IMR-90 (cell line): ENCODE data around the gene SARS2. TPM values are rescaled to one million over a fixed set of nuclear protein-coding genes. Genes with fewer than 3 reads are reported as not detected.

Source experiments
- ATAC-seq: fragments of 200-7000 bp; cut with Tn5 transposase; 2 replicates; pipeline ENCODE4 v1.9.1; 2020; ENCODE audit warnings: low read depth, mild to moderate bottlenecking, moderate library complexity
- BruUV-seq: library from RNA; stranded (reverse); fragments of 400-500 nt; replicated peaks from 2 replicates; lab custom pipeline; 2021; lab: Mats Ljungman, UMichigan
- CTCF ChIA-PET: fragments of 300-600 bp; formaldehyde crosslinking; extraction: SDS; loops from one replicate; lab custom pipeline; 2021; ENCODE audit warnings: antibody characterized with exemption; lab: Yijun Ruan, JAX
- POLR2A ChIA-PET: fragments of 300-600 bp; sonication (Branson Sonifier 250); formaldehyde crosslinking; loops from one replicate; lab custom pipeline; 2022; ENCODE audit warnings: antibody characterized with exemption; ENCODE audit not compliant: unreplicated experiment; lab: Charles Lee
- DNase-seq: peaks from one replicate; pipeline ENCODE4 v3.0.0; 2013
- H2AFZ ChIP-seq: replicated peaks from 2 replicates; pipeline ENCODE3; 2013; ENCODE audit warnings: low read length, mild to moderate bottlenecking; ENCODE audit not compliant: poor library complexity
- H2AK5ac ChIP-seq: 2 replicates; pipeline ENCODE4 v1.6.1; 2013; ENCODE audit warnings: low read depth, low read length, inconsistent platforms
- H2AK9ac ChIP-seq: replicated peaks from 2 replicates; pipeline ENCODE3; 2013; ENCODE audit warnings: mild to moderate bottlenecking, low read depth, low read length, moderate library complexity; ENCODE audit not compliant: poor library complexity
- H2BK120ac ChIP-seq: 2 replicates; pipeline ENCODE4 v1.6.1; 2013; ENCODE audit warnings: low read depth, low read length, inconsistent platforms
- H2BK15ac ChIP-seq: 3 replicates; pipeline ENCODE4 v1.6.1; 2013; ENCODE audit warnings: low read depth, low read length, inconsistent platforms
- H2BK20ac ChIP-seq: 2 replicates; pipeline ENCODE4 v1.6.1; 2013; ENCODE audit warnings: low read depth, mild to moderate bottlenecking, inconsistent platforms, low read length, moderate library complexity
- H2BK5ac ChIP-seq: 2 replicates; pipeline ENCODE4 v1.6.1; 2013; ENCODE audit warnings: mild to moderate bottlenecking, low read depth, low read length, inconsistent platforms; ENCODE audit not compliant: poor library complexity, severe bottlenecking
- H3K14ac ChIP-seq: replicated peaks from 2 replicates; pipeline ENCODE4 v1.6.1; 2013; ENCODE audit warnings: low read depth, low read length, inconsistent platforms
- H3K18ac ChIP-seq: 2 replicates; pipeline ENCODE4 v1.6.1; 2013; ENCODE audit warnings: low read depth, low read length, control low read depth
- H3K23ac ChIP-seq: 2 replicates; pipeline ENCODE4 v1.6.1; 2013; ENCODE audit warnings: low read depth, low read length, inconsistent platforms
- H3K27ac ChIP-seq: 2 replicates; pipeline ENCODE4 v1.5.1; 2013; ENCODE audit warnings: mild to moderate bottlenecking, control low read depth, low read length; ENCODE audit not compliant: insufficient read depth
- H3K27me3 ChIP-seq: 2 replicates; pipeline ENCODE4 v1.6.1; 2013; ENCODE audit warnings: low read length; ENCODE audit not compliant: control insufficient read depth, insufficient read depth
- H3K36me3 ChIP-seq: 2 replicates; pipeline ENCODE4 v1.6.1; 2013; ENCODE audit warnings: low read length, mixed read lengths; ENCODE audit not compliant: control insufficient read depth, insufficient read depth
- H3K4ac ChIP-seq: 2 replicates; pipeline ENCODE4 v1.6.1; 2013; ENCODE audit warnings: low read depth, low read length, inconsistent platforms
- H3K4me1 ChIP-seq: 2 replicates; pipeline ENCODE4 v1.6.1; 2013; ENCODE audit warnings: low read length, mixed read lengths; ENCODE audit not compliant: control insufficient read depth, insufficient read depth
- H3K4me2 ChIP-seq: 2 replicates; pipeline ENCODE4 v1.6.1; 2013; ENCODE audit warnings: low read depth, mild to moderate bottlenecking, control low read depth, low read length, moderate library complexity
- H3K4me3 ChIP-seq: 2 replicates; pipeline ENCODE4 v1.5.1; 2013; ENCODE audit warnings: low read depth, mild to moderate bottlenecking, control low read depth, low read length, moderate library complexity; ENCODE audit not compliant: insufficient read depth
- H3K56ac ChIP-seq: 2 replicates; pipeline ENCODE4 v1.6.1; 2013; ENCODE audit warnings: low read length, inconsistent platforms; ENCODE audit not compliant: insufficient read depth; ENCODE audit errors: extremely low read depth
- H3K79me1 ChIP-seq, 2 experiments: 2 replicates each; pipeline ENCODE4 v1.6.1; 2013; ENCODE audit warnings: low read length in 2 of 2, inconsistent platforms in 1 of 2, low read depth in 1 of 2
- H3K9ac ChIP-seq: 2 replicates; pipeline ENCODE4 v1.6.1; 2013; ENCODE audit warnings: low read depth, low read length, control low read depth
- H3K9me1 ChIP-seq: 2 replicates; pipeline ENCODE4 v1.6.1; 2013; ENCODE audit warnings: low read length, inconsistent platforms; ENCODE audit not compliant: insufficient read depth
- H3K9me3 ChIP-seq: 2 replicates; pipeline ENCODE4 v1.6.1; 2013; ENCODE audit warnings: low read length; ENCODE audit not compliant: control insufficient read depth, insufficient read depth
- H4K20me1 ChIP-seq: 2 replicates; pipeline ENCODE4 v1.6.1; 2013; ENCODE audit warnings: low read length, inconsistent platforms; ENCODE audit not compliant: insufficient read depth
- H4K5ac ChIP-seq: 2 replicates; pipeline ENCODE4 v1.6.1; 2013; ENCODE audit warnings: mild to moderate bottlenecking, low read depth, low read length, control low read depth
- H4K8ac ChIP-seq, 2 experiments: 2 replicates each; pipeline ENCODE4 v1.6.1; 2013; ENCODE audit warnings: low read depth in 2 of 2, low read length in 2 of 2, control low read depth in 1 of 2, inconsistent platforms in 1 of 2
- H4K91ac ChIP-seq: 2 replicates; pipeline ENCODE4 v1.6.1; 2013; ENCODE audit warnings: low read depth, low read length, inconsistent platforms; ENCODE audit not compliant: insufficient read depth
- CEBPB ChIP-seq: IDR thresholded peaks from 2 replicates; pipeline ENCODE4 v1.6.1; 2012; ENCODE audit warnings: low read depth, low read length, improper control_type of control experiment
- CHD1 ChIP-seq: IDR thresholded peaks from 2 replicates; pipeline ENCODE4 v1.6.1; 2012; ENCODE audit warnings: low read depth, low read length, improper control_type of control experiment
- MAZ ChIP-seq: IDR thresholded peaks from 2 replicates; pipeline ENCODE4 v1.6.1; 2012; ENCODE audit warnings: low read depth, mild to moderate bottlenecking, low read length, improper control_type of control experiment, moderate library complexity, borderline replicate concordance
- RAD21 ChIP-seq: IDR thresholded peaks from 2 replicates; pipeline ENCODE4 v1.6.1; 2012; ENCODE audit warnings: low read length, improper control_type of control experiment
- WGBS, 2 experiments: methylation state at CpG; one replicate each; pipeline versions ENCODE4 v1.1.5 to v1.1.7; 2013; ENCODE audit warnings: missing lambda C conversion rate in 2 of 2; ENCODE audit not compliant: insufficient read length in 1 of 2; ENCODE audit errors: extremely low coverage in 2 of 2; 5-methylcytosine and 5-hydroxymethylcytosine counted together
- dilution Hi-C: fragments of 300-500 bp; cut with HindIII; formaldehyde crosslinking; loops from one replicate; pipeline ENCODE4 v1.14.3; 2018; ENCODE audit warnings: low sequenced_read_pairs; ENCODE audit not compliant: unreplicated experiment
- in situ Hi-C: fragments of 300-500 bp; cut with MboI; formaldehyde crosslinking; loops from 3 replicates; pipeline ENCODE4 v1.14.3; 2019; ENCODE audit warnings: low sequenced_read_pairs, inconsistent platforms, mixed read lengths
- intact Hi-C: fragments of 100-400 bp; cut with micrococcal nuclease; formaldehyde crosslinking; loops from 2 replicates; pipeline ENCODE4 v1.10.0; 2022
- polyA plus RNA-seq, 3 experiments: library from polyadenylated mRNA; depleted of rRNA; stranded (reverse); fragments of >200 nt; gene quantifications; 2 replicates each; pipeline ENCODE4 v1.2.3, GENCODE V29; 2012; ENCODE audit warnings: low replicate concordance in 1 of 3
- total RNA-seq: library from RNA; depleted of rRNA; stranded (reverse); fragments of >200 nt; gene quantifications from 2 replicates; pipeline ENCODE4 v1.2.3, GENCODE V29; 2012

The SARS2 gene
- total and polyA plus RNA-seq, 2 of the 4 experiments (the other 2 are of a cell fraction): 10.8 to 33.4 TPM

DNA sequence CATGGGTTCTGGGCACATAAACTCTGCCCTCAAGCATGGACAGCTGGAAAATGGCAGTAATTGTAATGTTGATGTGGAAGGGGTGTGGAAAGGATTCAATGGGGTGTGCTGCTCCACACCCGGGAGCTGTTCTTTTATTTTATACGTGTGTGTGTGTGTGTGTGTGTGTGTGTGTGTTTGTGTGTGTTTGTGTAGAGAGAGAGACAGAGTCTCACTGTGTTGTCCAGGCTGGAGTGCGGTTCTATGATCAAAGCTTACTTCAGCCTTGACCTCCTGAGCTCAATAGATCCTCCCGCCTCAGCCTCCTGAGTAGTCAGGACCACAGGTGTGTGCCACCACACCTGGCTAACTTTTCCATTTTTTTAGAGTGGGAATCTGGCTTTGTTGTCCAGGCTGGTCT, 3.0 kb upstream of the SARS2 start:
- no peak overlapping the region for H3K18ac ChIP-seq
- H3K4me2 ChIP-seq: no peak overlapping the region
- 100% methylated on average over 1 of the region's 4 CpGs; no CpG with 5 or more reads in 1 of the 2 experiments for WGBS, 2 experiments
- no TSS peak for BruUV-seq
- no peak overlapping the region for H2AFZ ChIP-seq
- in situ Hi-C loops: loop anchor here (25.0 kb wide), 1 partner anchor 521 kb away; the partner anchor contains the start of gene FAM98C
- peaks cover 11% of the 10 kb centered on the region for H3K36me3 ChIP-seq
- no peak for DNase-seq
- no peak overlapping the region for H2BK20ac ChIP-seq
- dilution Hi-C loops: no loop called here
- no peak overlapping the region for H4K91ac ChIP-seq
- CTCF ChIA-PET: interaction anchor here (0.6 kb wide), 1 partner anchor 370 kb away, joined by 5 read pairs; no protein-coding TSS in a partner anchor
- no peak overlapping the region for H2BK5ac ChIP-seq
- H3K79me1 ChIP-seq: peaks cover 29 to 50% of the 10 kb centered on the region in 2 experiments; a peak in 3 of 4 replicates
- H4K20me1 ChIP-seq: no peaks in the 10 kb centered on the region; the same call in 1 of the 2 replicates
- intact Hi-C loops: loop anchor here (5.0 kb wide), 1 partner anchor 286 kb away; the partner anchor contains the start of gene ACTN4
- H3K9ac ChIP-seq: no peak overlapping the region
- H2AK9ac ChIP-seq: no peak overlapping the region
- no peak overlapping the region for H3K14ac ChIP-seq
- H3K23ac ChIP-seq: no peak overlapping the region
- POLR2A ChIA-PET: no interaction called here
- peaks cover 3% of the 10 kb centered on the region; the same call in 1 of the 2 replicates for H3K9me1 ChIP-seq
- no peak for ATAC-seq
- H2BK120ac ChIP-seq: no peak overlapping the region
- H2BK15ac ChIP-seq: no peak overlapping the region
- H2AK5ac ChIP-seq: no peak overlapping the region
- no peaks in the 10 kb centered on the region for H3K4me1 ChIP-seq
- no peak overlapping the region for H3K4ac ChIP-seq
- H3K56ac ChIP-seq: no peak overlapping the region
- H4K8ac ChIP-seq: no peak overlapping the region
- H3K27ac ChIP-seq: no peak overlapping the region
- H3K9me3 ChIP-seq: no peaks in the 10 kb centered on the region
- no peak for TF ChIP-seq CEBPB
- no peak for TF ChIP-seq RAD21
- no peak for TF ChIP-seq CHD1
- no peak for TF ChIP-seq MAZ
- no peaks in the 10 kb centered on the region for H3K27me3 ChIP-seq
- no peak overlapping the region for H4K5ac ChIP-seq
- H3K4me3 ChIP-seq: no peak overlapping the region
